HG03571 (cell line): ENCODE data around the gene KCNMB3.
A peak's percentile ranks its signal among the peaks of the same experiment; 100 is the strongest.
"Not testable (repeated sequence)": the region's sequence is repeated elsewhere in the genome, so short reads cannot be mapped to it uniquely, and the experiment has no call there.

Source experiments
- ATAC-seq: cut with Tn5 transposase; IDR thresholded peaks from one replicate; pipeline ENCODE4 v1.9.1; 2021; ENCODE audit not compliant: unreplicated experiment

KCNMB3 gene

DNA sequence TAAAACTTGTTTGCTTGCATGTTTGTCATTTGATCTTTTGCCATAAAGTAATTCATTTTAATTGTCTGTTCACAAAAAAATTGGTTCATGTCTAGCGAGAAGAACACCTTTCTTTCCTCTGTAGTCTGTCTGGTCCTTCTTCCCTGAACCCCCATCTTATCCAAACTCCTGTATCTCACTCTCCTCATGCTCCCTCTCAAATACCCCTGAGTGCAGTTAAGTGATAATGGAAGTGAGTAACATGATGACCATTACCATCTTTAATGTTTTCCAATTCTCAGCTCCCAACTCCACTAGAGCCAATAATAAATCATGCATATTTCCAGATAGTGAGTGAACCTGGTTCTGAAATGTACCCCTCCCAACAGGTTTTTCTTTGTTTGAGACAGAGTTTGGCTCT lies 14.2 kb upstream of the KCNMB3 start:
- ATAC-seq = no peak

DNA sequence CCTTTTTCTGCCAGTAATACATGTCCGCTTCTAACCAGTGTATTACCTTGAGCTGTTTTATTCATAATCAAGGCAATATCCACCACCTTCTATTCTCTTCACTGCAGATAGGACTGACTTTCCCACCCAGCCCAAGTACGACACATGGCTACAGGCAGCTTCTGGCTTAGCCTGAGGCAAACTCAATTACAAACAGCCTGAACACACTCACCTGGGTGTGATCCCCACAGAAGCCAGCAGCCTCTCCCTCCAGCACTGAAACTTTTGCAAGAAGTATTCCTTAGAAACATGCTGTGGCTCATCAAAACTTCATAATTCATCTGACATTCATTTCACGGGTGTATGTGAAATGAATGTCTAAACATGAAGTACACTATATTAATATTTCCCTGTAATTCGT lies 13.5 kb upstream of the KCNMB3 start:
- ATAC-seq = no peak

DNA sequence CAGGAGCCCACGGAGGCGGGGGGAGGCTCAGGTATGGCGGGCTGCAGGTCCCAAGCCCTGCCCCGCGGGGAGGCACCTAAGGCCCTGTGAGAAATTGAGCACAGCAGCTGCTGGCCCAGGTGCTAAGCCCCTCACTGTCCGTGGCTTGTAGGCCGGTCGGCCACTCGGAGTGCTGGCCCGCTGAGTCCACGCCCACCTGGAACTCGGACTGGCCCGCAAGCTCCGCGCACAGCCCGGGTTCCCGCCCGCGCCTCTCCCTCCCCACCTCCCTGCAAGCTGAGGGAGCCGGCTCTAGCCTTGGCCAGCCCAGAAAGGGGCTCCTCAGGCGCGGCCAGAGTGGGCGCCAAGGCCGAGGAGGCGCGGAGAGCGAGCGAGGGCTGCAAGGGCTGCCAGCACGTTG lies 12.2 kb upstream of the KCNMB3 start:
- ATAC-seq = no peak

GRCh38 chr3:179260949-179261765 lies 10.2 kb upstream of the KCNMB3 start:
- peak; percentile 94 for ATAC-seq

DNA sequence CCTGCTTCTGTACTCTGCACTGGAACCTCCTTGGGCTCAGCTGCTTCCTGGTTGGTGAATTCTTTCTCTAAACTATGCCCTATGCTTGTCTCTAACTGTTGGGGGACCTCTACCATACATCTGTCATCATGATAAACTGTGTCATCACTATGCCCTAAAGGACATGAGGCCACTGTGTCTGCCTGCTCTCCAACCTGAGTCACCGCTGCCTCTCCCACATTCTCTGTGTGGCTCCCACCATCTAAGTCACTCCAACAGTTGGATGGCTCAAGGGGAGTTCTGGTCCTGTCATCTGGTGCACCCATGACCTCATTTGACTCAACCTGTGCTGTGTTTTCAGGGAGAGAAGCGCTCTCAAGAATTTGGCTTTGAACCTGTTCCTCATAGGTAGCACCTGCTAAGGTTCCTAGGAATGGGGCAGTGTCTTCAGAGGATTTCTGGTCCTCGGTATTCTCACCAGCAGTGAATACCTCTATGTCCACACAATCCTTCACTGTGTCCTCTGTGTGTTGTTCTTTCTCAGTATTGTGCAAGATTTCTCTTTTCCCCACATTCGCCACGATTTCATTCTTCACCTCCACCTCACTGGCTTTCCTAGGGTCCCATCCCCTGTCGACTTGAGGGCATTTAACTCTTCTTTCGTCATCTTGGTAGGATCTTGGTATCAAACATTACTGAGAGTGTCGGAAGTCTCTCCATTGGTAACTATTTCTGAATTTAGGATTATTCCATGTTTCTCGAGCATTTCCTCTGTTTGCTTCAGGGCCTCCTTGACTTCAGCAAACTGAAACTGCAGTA lies 9.2 kb upstream of the KCNMB3 start:
- not testable (repeated sequence) for ATAC-seq

DNA sequence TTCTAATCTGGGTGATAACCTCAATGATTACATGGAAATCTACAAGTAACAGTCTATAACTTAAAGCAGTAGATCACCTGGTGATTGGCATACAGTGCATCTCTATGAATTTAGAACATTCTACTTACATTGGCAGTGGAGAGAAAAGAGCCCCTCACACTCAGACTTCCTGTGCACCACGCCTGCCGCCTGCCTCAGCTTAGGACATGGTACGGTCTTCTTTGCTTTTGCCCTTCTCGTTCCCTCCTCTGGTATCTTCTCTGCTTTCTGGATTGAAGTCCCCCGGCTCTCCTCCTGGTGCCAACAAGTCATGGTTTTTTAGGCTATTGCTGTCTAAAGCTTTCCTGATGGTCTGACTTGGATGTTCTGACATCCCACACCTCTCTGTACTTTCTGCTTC lies 7.9 kb upstream of the KCNMB3 start:
- no peak for ATAC-seq

DNA sequence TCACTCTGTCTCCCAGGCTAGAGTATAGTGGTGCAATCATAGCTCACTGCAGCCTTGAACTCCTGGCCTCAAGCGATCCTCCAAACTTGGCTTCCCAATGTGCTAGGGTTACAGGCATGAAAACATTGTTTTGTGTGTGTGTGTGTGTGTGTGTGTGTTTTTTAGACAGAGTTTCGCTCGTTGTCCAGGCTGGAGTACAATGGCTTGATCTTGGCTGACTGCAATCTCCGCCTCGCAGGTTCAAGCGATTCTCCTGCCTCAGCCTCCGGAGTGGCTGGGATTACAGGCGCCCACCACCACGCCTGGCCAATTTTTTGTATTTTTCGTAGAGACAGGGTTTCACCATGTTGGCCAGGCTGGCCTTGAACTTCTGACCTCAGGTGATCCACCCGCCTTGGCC lies 6.8 kb upstream of the KCNMB3 start:
- not testable (repeated sequence) for ATAC-seq

DNA sequence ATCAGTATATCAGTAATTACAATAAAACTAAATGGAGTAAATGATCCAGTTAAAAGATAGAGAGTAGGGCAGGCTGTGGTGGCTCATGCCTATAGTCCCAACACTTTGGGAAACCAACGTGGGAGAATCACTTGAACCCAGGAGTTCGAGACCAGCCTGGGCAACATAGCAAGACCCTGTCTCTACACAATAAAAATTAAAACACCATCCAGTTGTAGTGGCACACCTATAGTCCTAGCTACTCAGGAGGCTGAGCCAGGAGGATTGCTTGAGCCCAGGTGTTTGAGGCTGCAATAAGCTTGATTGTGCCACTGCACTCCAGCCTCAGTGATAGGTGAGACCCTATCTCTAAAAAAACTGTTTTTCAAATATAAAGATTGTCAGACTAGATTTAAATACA lies 5.9 kb upstream of the KCNMB3 start:
- no peak for ATAC-seq

GRCh38 chr3:179247289-179248015 lies 3.5 kb downstream of the KCNMB3 start:
- no peak for ATAC-seq

DNA sequence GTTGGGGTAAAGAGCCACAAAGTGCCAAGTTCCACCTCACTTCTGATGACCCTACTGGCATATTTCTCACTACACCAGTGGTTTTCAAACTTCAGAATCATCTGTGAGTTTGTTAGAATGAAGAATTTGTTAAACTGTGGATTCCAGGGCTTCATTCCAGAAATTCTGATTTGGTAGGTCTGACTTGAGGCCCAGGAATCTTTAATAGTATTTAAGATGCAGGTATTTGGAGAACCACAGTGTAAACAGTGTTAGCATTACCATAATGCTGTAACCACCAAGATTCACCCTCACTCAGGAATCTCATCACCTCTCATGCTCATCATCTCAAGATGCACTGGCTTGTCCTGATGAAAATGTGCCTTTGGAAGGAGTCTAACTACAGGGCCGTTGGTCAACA lies 6.0 kb downstream of the KCNMB3 start:
- ATAC-seq = no peak

DNA sequence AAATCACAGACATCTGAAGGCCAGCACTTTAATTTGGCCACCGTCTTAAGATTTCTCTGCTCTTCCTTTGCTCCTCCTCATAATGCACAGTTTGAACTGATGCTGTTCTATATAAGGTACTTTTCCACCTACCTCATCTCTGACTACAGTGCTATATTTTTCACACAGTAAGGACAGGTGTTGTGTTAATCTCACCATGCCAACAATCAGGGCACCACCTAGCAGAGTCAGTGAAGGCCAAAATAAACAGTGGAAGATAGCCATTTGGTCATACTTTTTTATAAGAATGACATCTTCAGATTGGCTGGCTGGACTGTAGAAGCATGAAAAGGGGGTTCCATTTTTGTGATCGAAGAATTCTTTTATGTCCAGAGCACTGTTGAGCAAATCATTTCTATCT lies 8.1 kb downstream of the KCNMB3 start:
- ATAC-seq = not testable (repeated sequence)

DNA sequence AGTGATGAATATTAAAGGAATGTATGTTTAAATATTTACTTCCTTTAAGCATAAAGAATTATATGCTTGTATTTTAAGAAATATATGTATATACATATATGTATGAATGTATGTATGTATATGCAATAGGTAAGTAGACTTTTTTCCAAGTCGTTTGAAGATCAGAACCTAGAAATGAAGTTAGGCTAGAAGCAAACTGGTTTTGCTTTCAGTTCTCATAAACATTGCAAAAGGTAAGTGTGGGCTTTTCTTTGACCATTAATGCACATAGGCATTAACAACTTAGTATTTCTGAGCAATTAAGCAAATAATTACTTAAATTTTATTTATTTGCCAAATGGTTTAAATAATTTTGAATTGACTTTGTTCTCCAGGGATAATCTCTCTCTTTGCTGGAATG lies 10.6 kb downstream of the KCNMB3 start:
- not testable (repeated sequence) for ATAC-seq

- ATAC-seq = peak; percentile 79
Measured at GRCh38 chr3:179236669-179237301, 14.1 kb downstream of the KCNMB3 start.

DNA sequence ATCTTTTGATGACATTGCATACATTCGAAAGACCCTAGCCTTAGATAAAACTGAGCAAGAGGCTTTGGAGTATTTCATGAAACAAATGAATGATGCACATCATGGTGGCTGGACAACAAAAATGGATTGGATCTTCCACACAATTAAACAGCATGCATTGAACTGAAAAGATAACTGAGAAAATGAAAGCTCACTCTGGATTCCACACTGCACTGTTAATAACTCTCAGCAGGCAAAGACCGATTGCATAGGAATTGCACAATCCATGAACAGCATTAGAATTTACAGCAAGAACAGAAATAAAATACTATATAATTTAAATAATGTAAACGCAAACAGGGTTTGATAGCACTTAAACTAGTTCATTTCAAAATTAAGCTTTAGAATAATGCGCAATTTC lies 16.7 kb downstream of the KCNMB3 start:
- no peak for ATAC-seq

- no peak for ATAC-seq
Measured at GRCh38 chr3:179233043-179233442, 17.9 kb downstream of the KCNMB3 start.

DNA sequence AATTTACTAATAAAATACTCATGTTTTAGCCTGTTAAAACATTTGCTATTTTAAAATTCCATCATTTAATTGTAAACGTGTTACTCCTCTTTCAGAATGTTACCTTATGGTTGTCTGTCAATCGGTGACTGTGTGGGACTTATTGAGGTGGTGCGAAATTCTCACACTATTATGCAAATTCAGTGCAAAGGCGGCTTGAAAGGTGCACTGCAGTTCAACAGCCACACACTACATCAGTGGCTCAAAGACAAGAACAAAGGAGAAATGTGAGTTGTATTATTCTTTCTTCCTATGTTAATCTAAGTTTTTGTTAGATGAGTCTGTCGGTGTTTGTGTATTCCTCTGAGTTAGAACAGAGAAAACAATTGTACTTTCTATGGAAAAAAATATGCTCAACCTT lies 21.7 kb downstream of the KCNMB3 start:
- no peak for ATAC-seq

DNA sequence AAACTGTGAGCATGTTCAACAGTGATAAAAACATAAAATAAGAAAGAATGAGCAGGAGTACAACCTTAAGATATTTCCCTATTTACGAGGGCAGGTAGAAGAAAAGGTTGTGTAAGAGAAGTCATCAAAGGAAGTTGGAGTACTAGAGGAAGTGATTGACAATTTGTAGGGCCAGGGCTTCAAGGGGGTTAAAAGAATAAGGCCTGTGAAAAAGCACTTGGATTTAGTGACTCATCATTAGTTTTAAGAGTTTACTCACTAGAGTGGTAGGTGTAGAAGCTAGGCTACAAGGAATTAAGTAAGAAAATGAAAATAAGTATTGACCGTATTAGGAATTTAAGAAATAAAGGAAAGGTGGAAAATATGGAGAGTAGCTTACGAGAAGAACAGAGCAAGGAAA lies 23.6 kb downstream of the KCNMB3 start:
- no peak for ATAC-seq

DNA sequence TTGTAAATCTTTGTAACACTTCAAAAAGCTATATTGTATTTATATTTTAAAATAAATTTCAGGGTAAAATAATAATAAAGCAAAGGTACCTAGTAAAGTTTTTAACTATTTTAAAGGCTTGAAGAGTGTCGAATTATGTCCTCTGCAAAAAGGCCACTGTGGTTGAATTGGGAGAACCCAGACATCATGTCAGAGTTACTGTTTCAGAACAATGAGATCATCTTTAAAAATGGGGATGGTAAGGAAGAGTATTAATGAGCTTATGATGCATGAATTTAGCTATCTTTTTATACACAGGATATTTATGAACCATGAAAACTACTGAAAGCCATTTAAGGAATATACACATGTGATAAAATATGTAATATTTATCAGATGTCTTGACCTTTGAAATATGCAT lies 26.3 kb downstream of the KCNMB3 start:
- no peak for ATAC-seq

GRCh38 chr3:179223548-179223947 lies 27.4 kb downstream of the KCNMB3 start:
- no peak for ATAC-seq

DNA sequence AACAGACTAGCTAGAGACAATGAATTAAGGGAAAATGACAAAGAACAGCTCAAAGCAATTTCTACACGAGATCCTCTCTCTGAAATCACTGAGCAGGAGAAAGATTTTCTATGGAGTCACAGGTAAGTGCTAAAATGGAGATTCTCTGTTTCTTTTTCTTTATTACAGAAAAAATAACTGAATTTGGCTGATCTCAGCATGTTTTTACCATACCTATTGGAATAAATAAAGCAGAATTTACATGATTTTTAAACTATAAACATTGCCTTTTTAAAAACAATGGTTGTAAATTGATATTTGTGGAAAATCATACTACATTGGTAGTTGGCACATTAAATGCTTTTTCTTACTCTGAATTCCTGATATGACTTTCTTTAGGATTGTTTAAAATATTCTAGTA lies 32.7 kb downstream of the KCNMB3 start:
- not testable (repeated sequence) for ATAC-seq

GRCh38 chr3:179215550-179215949 lies 35.4 kb downstream of the KCNMB3 start:
- ATAC-seq = not testable (repeated sequence)
